HG02943 (cell line): ENCODE measurements around the gene A1BG.
"Not testable (repeated sequence)": the region's sequence is repeated elsewhere in the genome, so short reads cannot be mapped to it uniquely, and the experiment has no call there.

Source experiments
- ATAC-seq: cut with Tn5 transposase; IDR thresholded peaks from one replicate; pipeline ENCODE4 v1.9.1; 2021; ENCODE audit warnings: mild to moderate bottlenecking, low read depth, moderate library complexity; ENCODE audit not compliant: unreplicated experiment

The A1BG gene

DNA sequence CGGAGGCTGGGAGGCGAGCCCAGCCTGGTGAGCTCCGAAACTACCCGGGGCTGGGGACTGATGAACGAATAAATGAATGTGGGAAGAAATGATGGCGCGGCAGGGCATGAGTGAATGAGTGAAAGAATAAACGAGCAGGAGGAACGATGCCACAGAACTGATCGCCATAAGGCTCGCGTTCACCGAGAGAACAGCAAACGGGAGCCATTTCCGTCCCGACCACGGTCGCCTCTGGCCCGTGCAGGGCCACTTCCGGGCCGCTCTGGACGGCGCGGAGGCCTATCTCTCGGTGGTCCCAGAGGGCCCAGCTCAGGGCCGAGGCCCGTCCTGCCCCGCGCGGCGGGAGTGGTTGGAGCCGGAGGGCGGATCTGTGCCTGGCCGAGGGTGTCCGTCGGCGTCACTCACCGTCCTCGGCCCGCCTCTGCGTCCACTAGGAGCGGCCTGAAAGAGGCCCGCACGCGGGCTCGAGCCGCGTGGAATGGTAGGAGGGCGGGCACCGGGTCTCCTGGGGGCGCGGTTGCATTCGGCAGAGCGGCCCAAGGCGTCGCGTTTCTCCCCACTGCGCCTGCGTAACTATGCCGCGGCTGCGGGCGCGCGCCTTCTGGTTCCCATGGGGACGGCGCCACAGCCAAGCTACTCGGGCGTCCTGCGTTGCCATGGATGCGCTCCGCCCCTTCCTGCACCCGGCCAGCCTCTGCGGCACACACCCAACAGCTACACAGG lies 9.1 kb upstream of the A1BG start, which contains the start of gene ZNF497:
Gene ZNF497, minus strand, starts transcription at position 480 of the 723 bp plus-strand sequence. CDS start 5,116 bp downstream, outside the sequence.
- ATAC-seq: peak; percentile 85

DNA sequence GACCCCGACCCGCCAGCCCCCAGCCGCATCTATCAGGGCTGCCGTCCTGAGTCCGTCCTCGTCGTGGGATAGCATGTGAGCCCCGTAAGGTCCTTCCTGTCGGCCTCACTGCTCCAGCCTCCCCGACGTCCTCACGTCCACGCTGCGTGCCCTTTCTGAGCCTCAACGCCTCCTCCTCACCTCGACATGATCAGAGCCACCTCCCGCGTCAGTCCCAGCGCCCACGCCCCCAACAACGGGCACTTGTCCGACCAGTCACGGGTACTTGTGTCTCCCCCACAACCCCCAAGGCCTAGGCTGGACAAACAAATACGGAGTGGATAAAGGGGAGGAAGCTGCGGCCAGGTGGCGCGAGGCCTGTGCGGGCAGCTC lies 8.6 kb upstream of the A1BG start:
- ATAC-seq: peak; percentile 14

DNA sequence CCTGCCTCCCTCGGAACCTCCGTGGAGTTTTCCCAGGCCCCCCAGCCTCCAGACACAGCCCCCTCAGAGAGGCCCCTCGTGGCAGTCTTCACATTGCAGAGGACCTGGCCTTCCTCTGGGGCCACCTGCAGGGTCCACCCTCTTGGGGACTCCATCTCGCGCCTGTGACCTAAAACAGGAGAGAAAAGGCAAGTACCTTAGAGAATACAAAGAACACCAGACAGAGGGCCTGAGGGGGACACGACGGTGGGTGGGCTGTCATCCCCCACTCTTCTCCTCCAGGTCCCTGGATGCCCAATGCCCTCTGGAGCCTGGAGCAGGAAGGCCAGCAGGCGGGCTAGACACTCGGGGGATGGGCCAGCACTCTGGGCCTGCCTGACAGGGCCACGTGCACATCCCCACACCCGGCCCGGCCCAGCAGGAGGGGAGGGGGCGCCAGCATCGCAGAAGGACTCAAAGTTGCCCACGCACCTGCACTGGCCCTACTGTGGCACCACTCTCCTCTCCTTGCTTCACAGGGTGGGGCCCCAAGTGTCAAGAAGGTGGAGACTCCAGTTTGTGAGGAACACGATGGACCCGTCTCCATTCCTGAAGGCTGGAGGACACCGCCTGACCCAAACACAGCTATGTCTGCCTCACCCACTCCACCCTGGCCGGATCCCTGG lies 4.3 kb upstream of the A1BG start:
- no peak for ATAC-seq

DNA sequence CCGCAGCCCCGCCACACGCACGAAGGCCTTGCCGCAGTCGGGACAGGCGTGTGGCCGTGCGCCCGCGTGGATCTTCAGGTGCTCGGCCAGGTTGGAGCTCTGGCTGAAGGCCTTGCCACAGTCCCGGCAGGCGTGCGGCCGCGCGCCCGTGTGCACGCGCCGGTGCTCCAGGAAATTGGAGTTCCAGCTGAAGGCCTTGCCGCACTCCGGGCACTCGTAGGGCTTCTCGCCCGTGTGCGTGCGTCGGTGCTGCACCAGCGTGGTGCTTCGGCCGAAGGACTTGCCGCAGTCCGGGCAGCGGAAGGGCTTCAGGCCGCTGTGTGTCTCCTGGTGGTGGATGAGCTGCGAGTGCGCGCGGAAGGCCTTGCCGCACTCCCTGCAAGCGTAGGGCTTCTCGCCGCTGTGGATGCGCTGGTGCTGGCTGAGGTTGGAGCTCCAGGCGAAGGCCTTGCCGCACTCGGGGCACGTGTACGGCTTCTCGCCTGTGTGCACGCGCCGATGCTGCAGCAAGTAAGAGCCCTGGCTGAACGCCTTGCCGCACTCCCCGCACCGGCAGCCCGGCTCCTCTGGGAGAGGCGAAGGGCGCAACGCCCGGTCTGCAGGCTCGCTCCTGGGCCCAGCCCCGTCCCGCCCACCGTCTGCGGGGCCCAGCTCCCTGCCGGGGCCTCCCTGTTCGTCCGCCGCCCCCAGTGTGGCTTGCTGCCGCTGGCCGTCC lies 3.6 kb upstream of the A1BG start:
- ATAC-seq: no peak

DNA sequence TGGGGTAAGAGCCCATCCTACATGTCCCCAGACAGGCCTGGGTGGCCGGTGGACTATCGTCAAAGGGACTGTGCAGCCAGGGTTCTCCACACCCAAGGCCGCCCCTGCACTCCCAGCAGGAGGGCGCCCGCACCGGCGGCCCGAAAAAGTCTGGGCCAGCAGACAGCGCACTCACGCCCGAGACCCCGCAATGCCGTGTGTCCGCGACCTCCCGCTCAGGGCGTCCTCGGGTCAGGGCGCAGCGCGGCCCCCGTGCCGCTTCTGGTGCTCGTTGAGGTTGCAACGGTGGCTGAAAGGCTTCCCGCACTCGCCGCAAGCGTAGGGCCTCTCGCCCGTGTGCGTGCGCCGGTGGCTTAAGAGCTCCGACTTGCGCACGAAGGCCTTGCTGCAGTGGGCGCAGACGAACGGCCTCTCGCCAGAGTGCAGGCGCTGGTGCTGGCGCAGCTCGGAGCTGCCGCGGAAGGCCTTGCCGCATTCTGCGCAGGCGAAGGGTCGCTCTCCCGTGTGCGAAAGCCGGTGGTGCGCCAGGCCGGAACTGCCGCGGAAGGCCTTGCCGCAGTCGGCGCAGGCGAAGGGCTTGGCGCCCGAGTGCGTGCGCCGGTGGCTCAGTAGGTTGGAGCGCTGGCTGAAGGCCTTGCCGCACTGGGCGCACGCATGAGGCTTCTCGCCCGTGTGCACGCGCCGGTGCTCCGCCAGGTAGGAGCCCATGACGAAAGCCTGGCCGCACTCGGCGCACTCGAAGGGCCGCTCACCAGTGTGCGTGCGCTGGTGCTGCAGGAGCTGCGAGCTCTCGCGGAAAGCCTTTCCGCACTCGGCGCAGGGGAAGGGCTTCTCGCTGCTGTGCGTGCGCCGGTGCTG lies 2.8 kb upstream of the A1BG start:
- ATAC-seq: no peak

DNA sequence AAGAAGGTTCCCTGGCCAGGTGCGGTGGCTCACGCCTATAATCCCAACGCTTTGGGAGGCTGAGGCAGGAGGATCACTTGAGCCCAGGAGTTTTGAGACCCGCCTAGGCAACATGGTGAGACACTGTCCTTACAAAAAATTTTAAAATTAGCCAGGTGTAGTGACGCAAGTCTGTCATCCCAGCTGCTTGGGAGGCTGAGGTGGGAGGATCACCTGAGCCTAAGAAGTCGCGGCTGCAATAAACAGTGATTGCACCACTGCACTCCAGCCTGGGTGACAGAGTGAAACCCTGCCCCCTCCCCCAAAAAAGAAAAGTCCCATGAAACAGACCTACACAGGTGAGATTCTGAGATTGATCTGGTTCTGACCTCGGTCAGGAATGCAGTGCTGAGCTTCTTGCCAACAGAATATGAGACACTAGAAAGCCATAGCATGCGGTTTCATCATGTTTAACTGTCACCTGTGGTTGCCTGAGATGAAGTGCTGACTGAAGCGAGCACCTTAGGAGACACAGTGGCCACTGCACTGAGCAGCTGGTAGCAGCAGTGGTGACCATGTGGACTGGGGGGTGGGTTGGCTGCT lies 2.0 kb upstream of the A1BG start:
- no peak for ATAC-seq

DNA sequence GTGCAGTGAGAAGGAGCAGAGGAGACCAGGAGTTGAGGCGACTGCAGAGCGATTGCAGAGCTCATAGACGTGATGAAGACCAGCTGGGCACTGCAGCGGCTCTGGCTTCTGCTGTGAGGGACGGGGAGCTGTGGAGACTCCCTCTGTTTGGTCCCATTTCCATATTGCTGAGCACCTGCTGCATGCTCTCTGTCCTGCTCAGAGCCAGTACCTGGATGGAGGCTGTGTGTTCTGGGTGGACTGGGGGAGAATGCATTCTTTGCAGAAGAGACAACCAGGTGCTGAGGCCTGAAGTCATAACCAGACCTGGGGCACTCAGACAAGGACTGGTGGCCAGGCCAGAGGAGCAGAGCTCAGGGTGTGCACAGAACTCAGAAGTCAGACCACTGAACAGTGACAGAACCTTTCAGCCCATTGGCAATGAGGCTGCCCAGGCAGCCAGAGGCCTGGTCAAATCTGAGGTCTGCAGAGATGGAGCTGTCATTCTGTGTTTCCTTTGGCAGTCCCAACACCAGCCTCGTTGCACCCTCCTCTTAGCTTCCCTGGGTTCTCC lies 1.3 kb upstream of the A1BG start:
- ATAC-seq: no peak

DNA sequence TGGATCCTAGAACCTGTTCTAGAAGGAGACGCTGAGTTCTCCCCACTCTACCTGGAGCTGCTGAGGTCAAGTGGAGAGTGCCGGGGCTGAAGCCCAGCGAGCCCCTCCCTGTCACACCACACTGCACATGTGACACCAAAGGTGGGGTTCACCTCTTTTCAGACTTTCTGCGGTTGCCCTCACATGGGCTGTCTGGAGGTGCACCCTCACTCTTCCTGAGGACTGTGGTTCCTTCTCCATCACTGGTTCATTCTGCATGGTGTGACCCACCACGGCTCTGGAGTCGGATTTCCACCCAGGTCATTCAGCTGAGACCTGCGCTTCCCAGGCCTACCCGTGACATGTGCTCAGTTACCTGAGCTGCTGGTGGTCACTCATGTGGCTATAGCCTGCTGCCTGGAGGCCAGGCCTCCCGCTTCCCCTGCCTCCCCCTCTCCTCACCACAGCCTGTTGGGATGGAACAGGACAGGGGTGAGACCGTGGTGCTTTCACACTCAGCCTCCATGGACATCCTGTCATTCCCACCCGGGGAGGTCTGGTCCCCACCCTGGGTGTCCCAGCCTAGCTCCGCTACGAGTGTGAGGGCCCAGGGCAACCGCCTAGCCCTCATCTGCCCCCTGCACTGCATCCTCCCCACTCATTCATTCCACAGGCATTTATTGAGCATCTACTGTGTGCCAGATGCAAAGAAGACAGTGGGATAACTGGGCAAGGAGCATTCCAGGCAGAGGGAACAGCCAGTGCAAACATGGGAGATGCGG lies 605 bp upstream of the A1BG start:
- no peak for ATAC-seq

DNA sequence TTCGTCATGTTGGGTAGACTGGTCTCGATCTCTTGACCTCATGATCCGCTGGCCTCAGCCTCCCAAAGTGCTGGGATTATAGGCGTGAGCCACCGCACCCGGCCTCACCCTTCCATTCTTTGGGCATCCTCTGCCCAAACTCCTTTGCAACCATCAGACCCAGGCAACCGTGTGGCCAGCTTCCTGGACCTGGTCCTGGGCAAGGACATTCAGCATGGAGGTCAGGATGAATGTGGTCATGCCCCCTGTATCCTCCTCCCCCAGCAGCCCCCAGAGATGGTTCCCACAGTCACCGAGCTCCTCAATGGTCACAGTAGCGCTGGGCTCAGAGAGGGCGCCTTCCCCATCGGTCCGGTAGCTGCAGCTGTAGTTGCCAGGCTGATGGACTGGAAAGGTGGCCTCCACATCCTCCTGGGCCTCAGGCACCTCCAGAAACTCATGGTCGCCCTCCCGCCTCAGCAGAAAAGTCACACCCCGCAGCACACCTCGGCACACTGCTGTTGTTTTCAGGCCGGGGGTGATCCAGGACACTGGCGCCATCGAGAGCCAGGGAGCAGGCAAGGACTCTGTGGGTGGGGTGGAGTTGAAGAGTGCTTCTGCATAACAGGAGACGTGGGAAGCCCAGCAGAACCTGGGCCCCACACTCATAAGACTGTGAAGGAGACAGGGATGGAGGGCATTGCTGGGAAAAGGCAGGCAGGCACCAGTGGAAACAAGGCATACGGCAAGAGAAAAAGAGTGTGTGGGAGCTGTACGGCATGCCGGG lies 1.1 kb downstream of the A1BG start:
- no peak for ATAC-seq

DNA sequence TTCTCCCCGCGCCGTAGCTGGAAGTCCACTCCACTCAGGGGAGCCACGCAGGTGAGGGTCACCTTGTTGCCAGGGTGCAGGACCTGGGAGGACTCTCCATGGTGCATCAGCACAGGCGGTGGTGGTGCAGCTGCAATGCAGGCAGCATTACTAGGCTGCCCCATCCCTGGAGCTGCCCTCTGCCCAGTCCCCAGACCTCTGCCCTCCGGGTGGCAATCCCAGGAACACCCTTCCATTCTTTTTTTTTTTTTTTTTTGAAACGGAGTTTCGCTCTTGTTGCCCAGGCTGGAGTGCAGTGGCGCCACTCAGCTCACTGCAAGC lies 1.8 kb downstream of the A1BG start:
- no peak for ATAC-seq

DNA sequence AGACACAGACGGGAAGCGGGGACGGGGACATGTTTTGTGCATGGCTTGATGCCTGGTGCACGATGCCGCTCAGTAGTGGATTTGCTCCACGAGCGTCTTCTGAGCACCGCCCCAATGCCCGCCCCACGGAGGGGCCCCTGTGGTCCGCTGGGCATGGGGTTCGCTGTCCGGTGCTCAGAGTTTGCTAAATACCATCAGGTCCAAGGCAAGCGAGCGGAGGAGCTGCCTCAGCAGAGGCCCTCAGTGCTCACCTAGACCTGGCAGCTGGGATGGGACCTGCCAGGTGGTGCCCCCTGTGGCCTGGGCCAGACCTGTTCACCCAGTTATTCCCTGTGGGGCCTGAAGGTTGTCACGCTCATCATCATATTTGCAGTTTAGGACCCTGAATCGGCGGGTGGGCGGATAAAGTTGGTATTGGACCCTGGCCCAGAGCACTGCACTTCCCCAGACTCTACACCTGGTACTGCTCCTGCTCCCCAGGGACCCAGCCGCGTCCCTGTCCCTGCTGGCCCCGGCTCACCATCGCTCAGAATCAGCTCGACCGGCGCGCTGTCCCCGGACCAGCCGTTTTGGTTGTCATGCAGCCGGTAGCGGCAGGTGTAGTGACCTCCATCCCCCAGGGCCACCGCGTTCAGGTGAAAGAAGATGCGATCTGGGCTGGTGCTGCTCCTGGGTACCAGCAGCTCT lies 2.3 kb downstream of the A1BG start:
- ATAC-seq: no peak

DNA sequence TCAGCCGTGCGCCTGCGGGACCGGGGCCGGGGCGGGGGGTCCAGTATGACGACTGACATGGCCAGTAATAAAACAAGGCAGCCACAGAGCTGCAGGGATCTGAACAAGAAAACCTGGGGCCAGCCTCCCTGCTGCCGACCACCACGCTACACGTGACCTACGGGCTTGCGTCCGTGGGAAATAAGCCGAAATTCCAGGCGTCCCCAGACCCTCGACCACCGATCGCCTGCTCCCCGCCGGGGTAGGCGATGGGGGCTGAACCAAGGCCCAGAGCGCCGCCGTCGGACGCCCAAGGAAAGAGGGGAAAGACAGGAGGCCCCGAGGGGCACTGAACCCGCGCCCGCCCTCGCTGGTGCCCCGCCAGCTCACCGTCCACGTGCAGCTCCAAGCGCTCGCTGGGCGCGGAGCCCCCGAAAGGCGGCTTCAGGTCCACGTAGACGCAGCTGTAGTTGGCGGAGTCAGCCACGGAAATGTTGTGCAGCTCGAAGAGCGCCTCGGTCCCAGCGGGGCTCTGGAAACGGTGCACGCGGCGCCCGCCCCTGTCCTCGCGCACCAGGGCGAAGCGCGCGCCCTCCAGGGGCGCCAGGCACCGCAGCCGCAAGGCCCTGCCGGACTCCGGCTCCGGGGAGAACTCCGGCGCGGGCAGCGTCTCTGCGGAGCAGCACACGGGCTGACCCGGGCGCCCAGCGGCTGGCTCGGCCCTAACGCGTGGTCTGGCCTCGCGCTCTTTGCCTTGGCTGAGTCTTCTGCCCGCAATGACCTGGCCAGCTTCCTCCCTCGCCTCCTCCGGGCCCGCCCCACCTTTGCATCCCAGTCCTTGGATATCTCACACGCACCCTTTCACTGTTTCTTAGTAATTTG lies 3.1 kb downstream of the A1BG start:
- no peak for ATAC-seq

DNA sequence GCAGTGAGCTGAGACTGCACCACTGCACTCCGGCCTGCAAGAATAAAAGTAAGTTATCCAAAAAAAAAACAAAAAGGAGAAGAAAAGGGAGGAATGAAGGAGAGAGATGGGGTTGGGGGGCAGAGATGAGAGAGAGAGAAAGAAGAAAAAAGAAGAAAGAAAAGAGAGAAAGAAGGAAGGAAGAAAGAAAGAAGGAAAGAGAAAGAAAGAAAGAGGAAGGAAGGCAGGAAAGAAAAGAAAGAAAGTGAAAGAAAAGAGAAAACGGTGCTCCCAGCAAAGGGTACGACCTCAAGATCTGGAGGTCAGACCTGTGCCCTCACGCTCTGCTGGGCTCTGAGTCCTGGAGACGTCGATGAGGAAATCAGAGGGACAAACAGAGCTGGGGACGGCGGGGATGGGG lies 3.7 kb downstream of the A1BG start:
- no peak for ATAC-seq

DNA sequence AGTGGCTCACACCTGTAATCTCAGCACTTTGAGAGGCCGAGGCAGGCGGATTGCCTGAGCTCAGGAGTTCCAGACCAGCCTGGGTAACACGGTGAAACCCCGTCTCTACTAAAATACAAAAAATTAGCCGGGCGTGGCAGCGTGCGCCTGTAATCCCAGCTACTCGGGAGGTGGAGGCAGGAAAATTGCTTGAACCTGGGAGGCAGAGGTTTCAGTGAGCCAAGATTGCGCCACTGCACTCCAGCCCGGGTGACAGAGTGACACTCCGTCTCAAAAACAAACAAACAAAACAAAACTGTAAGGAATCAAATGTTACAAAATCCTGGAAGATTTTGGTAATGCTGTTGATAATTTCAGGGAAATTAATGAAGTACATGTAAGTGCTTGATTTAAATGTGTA lies 5.2 kb downstream of the A1BG start:
- not testable (repeated sequence) for ATAC-seq

DNA sequence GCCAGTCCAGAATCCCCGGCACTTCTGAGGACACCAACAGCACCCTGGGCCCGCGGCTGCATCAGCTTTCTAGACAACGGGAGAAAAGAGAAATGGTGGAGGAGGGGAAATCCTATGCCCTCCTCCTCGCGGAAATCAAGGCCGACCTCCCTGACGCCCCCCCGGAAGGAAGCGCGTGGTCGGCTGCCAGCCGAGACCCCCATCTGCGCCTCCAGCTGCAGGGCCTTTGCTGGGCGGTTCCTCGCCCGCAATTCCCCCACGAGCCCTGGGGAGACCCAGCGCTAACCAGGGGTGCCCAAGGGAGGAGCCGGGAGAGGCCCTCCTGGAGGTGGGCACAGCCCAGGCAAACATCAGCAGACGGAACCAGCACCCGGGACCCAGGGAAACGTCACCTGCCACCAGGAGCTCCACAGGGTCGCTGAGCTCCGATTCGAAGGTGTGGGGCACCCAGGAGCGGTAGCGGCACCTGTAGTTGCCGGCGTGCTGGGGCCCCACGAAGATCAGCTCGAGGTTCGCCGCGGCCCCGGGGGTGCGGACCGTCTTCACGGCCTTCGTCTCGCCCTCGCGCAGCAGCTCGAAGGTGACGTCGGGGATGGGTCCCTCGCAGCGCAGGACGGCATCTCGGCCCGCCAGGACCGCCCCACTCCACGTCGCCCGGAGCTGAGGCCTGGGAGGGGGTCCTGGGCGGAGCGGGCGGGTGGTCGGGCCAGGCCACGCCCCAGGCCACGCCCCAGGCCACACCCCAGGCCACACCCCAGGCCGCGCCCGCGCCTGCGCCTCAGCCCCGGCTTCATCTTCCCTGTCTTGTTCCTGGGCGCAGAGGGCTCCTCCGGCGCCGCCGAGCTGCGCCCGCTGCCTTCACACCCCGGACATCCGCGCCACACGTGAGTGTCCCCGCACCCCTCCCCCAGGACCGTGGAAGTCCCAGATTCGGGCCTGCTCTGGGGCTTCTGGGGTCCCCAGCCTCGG lies 6.0 kb downstream of the A1BG start:
- peak; percentile 69 for ATAC-seq

DNA sequence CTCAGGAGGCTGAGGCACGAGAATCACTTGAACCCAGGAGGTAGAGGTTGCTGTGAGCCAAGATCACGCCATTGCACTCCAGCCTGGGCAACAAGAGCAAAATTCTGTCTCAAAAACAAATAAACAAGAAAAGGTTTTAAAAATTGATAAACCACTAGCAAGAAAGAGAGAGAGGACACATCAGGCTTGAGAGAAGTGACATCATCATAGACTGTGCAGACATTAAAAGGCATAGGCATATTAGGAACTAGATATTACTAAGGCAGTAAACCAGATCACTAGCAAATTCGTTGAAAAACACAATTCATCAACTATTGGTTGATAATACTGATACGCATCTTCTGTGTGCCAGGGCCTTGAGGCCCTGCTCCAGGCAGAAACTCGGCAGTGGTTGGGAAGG lies 7.7 kb downstream of the A1BG start:
- ATAC-seq: no peak
